ENCODE results near the gene TRPM2. TPM values are rescaled to one million over a fixed set of nuclear protein-coding genes. Genes with fewer than 3 reads are reported as not detected.

Gene TRPM2
- total and polyA plus RNA-seq, 2 of the 8 experiments (the other 6 are each of a cell fraction or from before 2014, with no cell fraction given): 0.27 to 0.28 TPM

GRCh38 chr21:44365251-44365966 lies 12.0 kb downstream of the TRPM2 start:
- H3K23me2 ChIP-seq (ENCODE audit: low read depth, low read length): peaks cover 3% of the 10 kb centered on the region; the same call in 1 of the 2 replicates
- H3K23ac ChIP-seq (ENCODE audit: insufficient read length): no peak overlapping the region
- H3K4me3 ChIP-seq (ENCODE audit: extremely low read depth in 1 of 4, insufficient read depth in 2 of 4, low read depth in 3 of 4, low read length in 4 of 4): no peak overlapping the region
- no peak overlapping the region for H2BK15ac ChIP-seq (ENCODE audit: low read length)
- no peak overlapping the region for H2BK5ac ChIP-seq (ENCODE audit: low read depth, low read length)
- no peak overlapping the region for H3K14ac ChIP-seq (ENCODE audit: insufficient read length)
- H3K79me1 ChIP-seq (ENCODE audit: low read depth, low read length): no peaks in the 10 kb centered on the region
- H3K4me1 ChIP-seq (replicated peaks in 1 of 4; ENCODE audit: control insufficient read depth in 3 of 4, insufficient read depth in 4 of 4, low read length in 3 of 4): peaks cover 0 to 12% (median 7%) of the 10 kb centered on the region in 4 experiments; a peak in 6 of 7 replicates
- no peak overlapping the region for H3K56ac ChIP-seq (replicated peaks; ENCODE audit: insufficient read length, low read depth, low read length)
- H3K9me3 ChIP-seq (ENCODE audit: insufficient read depth in 2 of 2, low read depth in 1 of 2, low read length in 1 of 2): no peaks in the 10 kb centered on the region
- no peaks in the 10 kb centered on the region for H3K36me3 ChIP-seq (ENCODE audit: control insufficient read depth in 2 of 4, insufficient read depth in 4 of 4, low read length in 3 of 4)
- H4K8ac ChIP-seq (ENCODE audit: extremely low read depth, insufficient read depth, low read length): no peak overlapping the region; the same call in 1 of the 2 replicates
- H3K9ac ChIP-seq (replicated peaks in 1 of 4; ENCODE audit: extremely low read depth in 1 of 4, low read depth in 3 of 4, low read length in 3 of 4): no peak overlapping the region
- H4K5ac ChIP-seq (ENCODE audit: insufficient read length, low read depth, low read length): no peak overlapping the region
- H2AK5ac ChIP-seq (ENCODE audit: low read depth, low read length): no peak overlapping the region
- FAIRE-seq (no peak), DNase-seq (ENCODE audit: low read depth in 1 of 2, low spot score in 2 of 2) (no peak)
- no peak overlapping the region for H3K4me2 ChIP-seq (ENCODE audit: insufficient read depth in 1 of 2, low read depth in 2 of 2, low read length in 2 of 2)
- no peak overlapping the region for H2BK120ac ChIP-seq (replicated peaks; ENCODE audit: low read depth, low read length)
- H4K20me1 ChIP-seq (replicated peaks in 1 of 2; ENCODE audit: control insufficient read depth in 1 of 2, insufficient read depth in 2 of 2, low read length in 2 of 2): no peaks in the 10 kb centered on the region
- ChIA-PET CTCF (ENCODE audit: partially characterized antibody) (interaction anchor here (1.3 kb wide), 1 partner anchor 20 kb away, joined by 4 read pairs; no protein-coding TSS in a partner anchor), POLR2A (ENCODE audit: partially characterized antibody) (no interaction called here)
- no peak overlapping the region for H2AFZ ChIP-seq (ENCODE audit: low read length)
- no peak overlapping the region for H3K4ac ChIP-seq (replicated peaks; ENCODE audit: insufficient read length, low read depth, low read length)
- no peaks in the 10 kb centered on the region for H3K79me2 ChIP-seq (ENCODE audit: control insufficient read depth in 1 of 2, insufficient read depth in 2 of 2, low read length in 2 of 2)
- H2BK20ac ChIP-seq (ENCODE audit: low read length): no peak overlapping the region
- H3K27me3 ChIP-seq (replicated peaks in 1 of 4; ENCODE audit: control insufficient read depth in 3 of 4, extremely low read depth in 1 of 4, insufficient read depth in 3 of 4, low read length in 3 of 4): peaks cover 0 to 15% (median 9%) of the 10 kb centered on the region in 4 experiments; a peak in 6 of 7 replicates
- no peak overlapping the region for H4K91ac ChIP-seq (replicated peaks; ENCODE audit: insufficient read length, low read length)
- TF ChIP-seq SUZ12 (IDR thresholded peaks at IDR 0.05; ENCODE audit: low read length): no peak
- no peak for TF ChIP-seq CTBP2 (IDR thresholded peaks at IDR 0.05; ENCODE audit: borderline replicate concordance, insufficient read depth, insufficient read length, low read length)
- no peak for TF ChIP-seq TBP (IDR thresholded peaks at IDR 0.05; ENCODE audit: low read depth, low read length)
- TF ChIP-seq SRF (IDR thresholded peaks at IDR 0.05; ENCODE audit: low read depth, low read length): no peak
- no peak for TF ChIP-seq BRCA1 (IDR thresholded peaks at IDR 0.05; ENCODE audit: low read depth, low read length)
- TF ChIP-seq CREB1 (IDR thresholded peaks at IDR 0.05): no peak
- no peak for TF ChIP-seq TAF1 (IDR thresholded peaks at IDR 0.05; ENCODE audit: low read depth, low read length)
- TF ChIP-seq NANOG (IDR thresholded peaks at IDR 0.05; ENCODE audit: insufficient read depth, low read depth, low read length, poor library complexity, severe bottlenecking): no peak
- no peak for TF ChIP-seq JUN (IDR thresholded peaks at IDR 0.05; ENCODE audit: low read depth, low read length)
- TF ChIP-seq NRF1 (IDR thresholded peaks at IDR 0.05; ENCODE audit: low read depth, low read length): no peak
- TF ChIP-seq KDM5A (IDR thresholded peaks at IDR 0.05; ENCODE audit: low read length): no peak
- no peak overlapping the region for H2BK12ac ChIP-seq (ENCODE audit: low read depth, low read length)
- WGBS, 2 experiments (ENCODE audit: extremely low coverage in 1 of 2, insufficient coverage in 1 of 2, insufficient read length in 1 of 2, insufficient replicate concordance in 2 of 2, low coverage in 1 of 2, low lambda C conversion rate in 2 of 2, missing lambda C conversion rate in 1 of 2): 85% methylated on average over 15 of the region's 18 CpGs; no CpG with 5 or more reads in 1 of the 2 experiments
- no peak overlapping the region for H3K27ac ChIP-seq (ENCODE audit: low read depth, low read length)
- no peak overlapping the region for H3K18ac ChIP-seq (ENCODE audit: extremely low read depth, low read length)

Measured in H1 (cell line).